ENCODE data around the gene MRPS22. TPM values are rescaled to one million over a fixed set of nuclear protein-coding genes. Genes with fewer than 3 reads are reported as not detected.
A peak's percentile ranks its signal among the peaks of the same experiment; 100 is the strongest.

The MRPS22 gene
- total and polyA plus RNA-seq, 2 of the 8 experiments (the other 6 are each of a cell fraction or from before 2014, with no cell fraction given): 28.3 to 45.8 TPM

- Histone ChIP-seq H2BK120ac (replicated peaks; ENCODE audit: low read depth, low read length) (no peak overlapping the region), H2BK15ac (ENCODE audit: low read length) (no peak overlapping the region), H3K9ac (replicated peaks in 1 of 4; ENCODE audit: extremely low read depth in 1 of 4, low read depth in 3 of 4, low read length in 3 of 4) (no peak overlapping the region), H3K79me2 (ENCODE audit: control insufficient read depth in 1 of 2, insufficient read depth in 2 of 2, low read length in 2 of 2) (no peaks in the 10 kb centered on the region), H3K27me3 (replicated peaks in 1 of 4; ENCODE audit: control insufficient read depth in 3 of 4, extremely low read depth in 1 of 4, insufficient read depth in 3 of 4, low read length in 3 of 4) (no peaks in the 10 kb centered on the region; a peak in 1 of 7 replicates), H3K4me3 (ENCODE audit: extremely low read depth in 1 of 4, insufficient read depth in 2 of 4, low read depth in 3 of 4, low read length in 4 of 4) (no peak overlapping the region), H3K9me3 (ENCODE audit: insufficient read depth in 2 of 2, low read depth in 1 of 2, low read length in 1 of 2) (no peaks in the 10 kb centered on the region), H2BK5ac (ENCODE audit: low read depth, low read length) (no peak overlapping the region), H3K36me3 (ENCODE audit: control insufficient read depth in 2 of 4, insufficient read depth in 4 of 4, low read length in 3 of 4) (peaks cover 12 to 74% (median 46%) of the 10 kb centered on the region in 4 experiments), H4K8ac (ENCODE audit: extremely low read depth, insufficient read depth, low read length) (no peak overlapping the region), H4K91ac (replicated peaks; ENCODE audit: insufficient read length, low read length) (no peak overlapping the region), H3K4me2 (ENCODE audit: insufficient read depth in 1 of 2, low read depth in 2 of 2, low read length in 2 of 2) (no peak overlapping the region), H2BK12ac (ENCODE audit: low read depth, low read length) (no peak overlapping the region), H3K18ac (ENCODE audit: extremely low read depth, low read length) (no peak overlapping the region), H3K23ac (ENCODE audit: insufficient read length) (no peak overlapping the region), H2BK20ac (ENCODE audit: low read length) (no peak overlapping the region), H3K4me1 (replicated peaks in 1 of 4; ENCODE audit: control insufficient read depth in 3 of 4, insufficient read depth in 4 of 4, low read length in 3 of 4) (no peaks in the 10 kb centered on the region), H3K23me2 (ENCODE audit: low read depth, low read length) (no peaks in the 10 kb centered on the region), H2AFZ (ENCODE audit: low read length) (no peak overlapping the region), H3K14ac (ENCODE audit: insufficient read length) (no peak overlapping the region), H3K79me1 (ENCODE audit: low read depth, low read length) (no peaks in the 10 kb centered on the region), H4K5ac (ENCODE audit: insufficient read length, low read depth, low read length) (no peak overlapping the region), H3K27ac (ENCODE audit: low read depth, low read length) (no peak overlapping the region), H4K20me1 (replicated peaks in 1 of 2; ENCODE audit: control insufficient read depth in 1 of 2, insufficient read depth in 2 of 2, low read length in 2 of 2) (peaks cover 0 to 7% of the 10 kb centered on the region in 2 experiments), H2AK5ac (ENCODE audit: low read depth, low read length) (no peak overlapping the region), H3K56ac (replicated peaks; ENCODE audit: insufficient read length, low read depth, low read length) (no peak overlapping the region), H3K4ac (replicated peaks; ENCODE audit: insufficient read length, low read depth, low read length) (no peak overlapping the region)
- no peak for DNase-seq (ENCODE audit: low read depth in 1 of 2, low spot score in 2 of 2)
- 73% methylated on average over 3 of the region's 3 CpGs; no CpG with 5 or more reads in 1 of the 2 experiments for WGBS, 2 experiments (ENCODE audit: extremely low coverage in 1 of 2, insufficient coverage in 1 of 2, insufficient read length in 1 of 2, insufficient replicate concordance in 2 of 2, low coverage in 1 of 2, low lambda C conversion rate in 2 of 2, missing lambda C conversion rate in 1 of 2)
- peak; percentile 88 for FAIRE-seq
- TF ChIP-seq SIN3A (conservative IDR thresholded peaks at IDR 0.05 in 1 of 2, IDR thresholded peaks at IDR 0.05 in 1 of 2; ENCODE audit: low read depth in 1 of 2, low read length in 2 of 2) (no peak), CTCF (IDR thresholded peaks at IDR 0.05; ENCODE audit: control extremely low read depth in 1 of 3, insufficient read depth in 1 of 3, low read depth in 1 of 3, low read length in 3 of 3) (peak in 2 of 3 experiments; percentile 79 to 89; a peak in 3 of 4 replicates), RAD21 (IDR thresholded peaks at IDR 0.05 in 1 of 2, conservative IDR thresholded peaks at IDR 0.05 in 1 of 2; ENCODE audit: low read depth in 2 of 2, low read length in 2 of 2) (peak in 1 of 2 experiments; percentile 37; a peak in 1 of 4 replicates), NRF1 (IDR thresholded peaks at IDR 0.05; ENCODE audit: low read depth, low read length) (no peak), JUN (IDR thresholded peaks at IDR 0.05; ENCODE audit: low read depth, low read length) (no peak), BRCA1 (IDR thresholded peaks at IDR 0.05; ENCODE audit: low read depth, low read length) (no peak), BACH1 (IDR thresholded peaks at IDR 0.05; ENCODE audit: low read length) (no peak), EZH2 (IDR thresholded peaks at IDR 0.05; ENCODE audit: low read depth, low read length, severe bottlenecking) (no peak), CBX8 (IDR thresholded peaks at IDR 0.05; ENCODE audit: borderline replicate concordance, low read depth, low read length) (no peak)
- CTCF ChIA-PET (ENCODE audit: partially characterized antibody): interaction anchor here (0.6 to 3.9 kb wide), 27 partner anchors 9 to 1998 kb away, joined by 3 to 27 read pairs (median 3); partner anchors contain the start of genes COPB2 and MRPS22
- POLR2A ChIA-PET (ENCODE audit: partially characterized antibody): interaction anchor here (0.8 to 2.7 kb wide), 2 partner anchors 9 to 26 kb away, joined by 3 to 17 read pairs; partner anchors contain the start of gene MRPS22
These were observed 10.2 kb downstream of the MRPS22 start for GRCh38 chr3:139353920-139354556.

Data from H1 (cell line).